DOHH2 (cell line): ENCODE results near the gene FAM98B.

Source experiments
- CTCF ChIP-seq: fragments of 200-600 bp; sonication (generic); IDR thresholded peaks from one replicate; pipeline ENCODE4 v1.5.1; 2014; ENCODE audit warnings: antibody characterized with exemption, mild to moderate bottlenecking, low read depth, low read length; ENCODE audit not compliant: poor library complexity, severe bottlenecking
- EZH2phosphoT487 ChIP-seq: fragments of 200-600 bp; sonication (generic); IDR thresholded peaks from 2 replicates; pipeline ENCODE4 v1.6.1; 2017; ENCODE audit warnings: borderline replicate concordance, mild to moderate bottlenecking, antibody characterized with exemption, low read length, moderate library complexity, mixed read lengths

DNA sequence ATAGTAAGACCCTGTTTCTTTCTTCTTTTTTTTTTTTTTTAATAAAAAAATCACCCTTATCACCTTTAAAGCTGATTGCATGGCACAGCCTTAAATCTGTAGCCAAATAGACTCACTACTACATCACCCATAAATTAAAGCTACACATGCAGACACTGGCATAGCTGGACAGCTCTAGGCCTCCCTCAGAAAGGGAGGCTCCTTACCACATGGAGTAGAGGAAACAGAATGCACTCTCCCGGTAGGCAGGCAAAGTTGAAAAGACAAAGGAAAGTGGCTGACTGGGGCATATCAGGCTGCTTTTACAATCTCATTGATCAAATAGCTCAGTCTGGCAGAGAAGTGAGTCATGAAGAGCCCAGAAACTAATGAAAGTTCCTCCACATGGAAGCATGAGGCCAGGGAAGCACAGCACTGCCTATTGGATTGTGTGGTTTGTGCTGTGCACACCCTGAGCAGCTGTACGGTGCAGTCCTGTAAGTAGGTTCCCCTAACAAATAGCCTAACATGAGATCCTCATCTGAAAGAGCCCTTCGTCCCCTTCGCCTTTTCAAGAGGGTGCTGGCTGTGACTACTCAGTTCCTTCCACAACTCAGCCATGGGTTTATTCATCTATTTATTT, 32.7 kb upstream of the FAM98B start:
- TF ChIP-seq CTCF, result no peak
- TF ChIP-seq EZH2phosphoT487, result no peak
